NCI-H460 (cell line): Measurements from ENCODE around the gene VPS13D. TPM values are rescaled to one million over a fixed set of nuclear protein-coding genes. Genes with fewer than 3 reads are reported as not detected.
"Not testable (repeated sequence)": the region's sequence is repeated elsewhere in the genome, so short reads cannot be mapped to it uniquely, and the experiment has no call there.

Experiments used
- DNase-seq: peaks from one replicate; pipeline ENCODE4 v3.0.0-alpha.2; 2016; ENCODE audit warnings: low read depth; ENCODE audit errors: extremely low read depth
- total RNA-seq: library from RNA; depleted of rRNA; stranded (reverse); fragments of >200 nt; shearing (Covaris generic); gene quantifications from 2 replicates; pipeline ENCODE4 v1.2.3, GENCODE V29; 2014

Gene VPS13D
- total RNA-seq, 1 experiment from 2014 or later: 13.7 TPM

DNA sequence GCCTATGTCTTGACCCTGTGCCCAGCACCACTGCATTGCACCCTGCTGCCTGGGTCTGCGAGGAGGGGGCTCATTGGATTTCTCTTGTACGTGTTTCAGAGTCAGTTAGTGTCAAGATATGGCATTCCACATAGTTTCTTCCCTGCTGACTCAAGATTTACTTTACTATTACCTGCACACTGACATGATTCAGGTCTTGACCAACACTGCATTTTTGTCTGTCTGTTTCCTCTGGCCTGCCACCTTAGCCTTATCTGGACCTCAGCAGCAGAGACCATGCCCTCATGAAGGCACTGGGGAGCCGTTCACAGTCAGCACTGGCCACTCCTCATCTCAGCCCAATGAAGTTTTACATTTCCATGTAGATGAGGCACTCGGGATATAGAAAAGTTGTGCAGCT is 232.8 kb downstream of the VPS13D start:
- no peak for DNase-seq

DNA sequence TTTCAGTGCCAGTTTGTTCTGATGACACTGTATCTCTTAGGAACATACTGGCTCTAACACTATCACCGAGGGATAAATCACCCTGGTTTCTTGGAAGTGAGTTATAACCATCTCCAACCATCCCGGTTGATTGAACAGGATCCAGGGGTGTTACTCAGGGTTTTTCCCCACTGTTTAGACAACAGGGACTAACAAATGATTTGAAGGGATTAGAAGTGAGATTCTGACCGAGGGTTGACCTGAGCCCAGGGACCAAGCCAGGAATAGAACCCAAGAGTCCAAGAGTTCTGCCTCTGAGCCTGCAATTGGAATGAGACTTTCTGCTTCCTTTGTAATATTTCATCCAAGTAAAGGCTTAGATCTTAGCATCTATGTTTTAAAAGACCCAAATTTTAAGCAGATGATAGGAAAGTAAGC is 234.2 kb downstream of the VPS13D start:
- DNase-seq: no peak

DNA sequence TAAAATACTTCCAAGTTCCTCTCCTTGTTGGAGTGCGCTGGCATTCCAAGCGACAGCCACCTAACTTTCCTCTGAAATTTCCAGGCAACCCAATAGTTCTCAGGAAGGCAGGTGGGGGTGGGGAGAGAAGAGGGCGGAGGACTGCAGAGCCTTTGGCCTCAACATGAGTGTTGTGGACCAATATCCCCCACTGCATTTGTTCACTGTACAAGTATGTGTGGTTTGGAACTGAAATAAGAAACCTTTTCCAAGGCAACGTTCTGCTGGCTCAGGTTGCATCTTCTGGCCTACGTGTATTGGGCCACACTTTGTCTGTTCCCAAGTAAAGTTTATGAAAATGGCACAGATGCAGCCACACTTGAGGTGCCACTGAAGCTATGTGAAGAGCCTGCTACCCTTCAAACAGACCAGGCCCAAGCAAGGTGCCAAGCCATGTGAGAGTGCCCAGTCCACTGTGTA is 234.8 kb downstream of the VPS13D start:
- no peak for DNase-seq

DNA sequence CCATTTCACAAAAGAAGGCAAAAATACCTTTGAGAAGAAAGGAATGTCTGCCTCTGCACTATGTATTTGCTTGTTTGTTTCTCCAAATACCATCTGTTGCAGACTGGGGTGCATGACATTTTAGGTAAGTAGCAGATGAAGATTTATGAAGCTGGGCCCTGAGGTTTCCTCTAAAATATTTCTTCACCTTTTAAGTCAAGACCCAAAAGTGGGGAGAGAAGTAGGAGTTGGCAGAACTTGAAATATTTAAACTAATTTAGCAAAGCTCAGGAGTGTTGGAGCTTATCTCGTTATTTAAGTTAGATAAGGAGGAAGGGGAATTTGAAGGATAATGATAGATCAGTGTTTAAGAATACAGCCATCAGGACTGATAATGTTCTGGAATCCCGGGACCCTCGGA is 235.3 kb downstream of the VPS13D start:
- no peak for DNase-seq

DNA sequence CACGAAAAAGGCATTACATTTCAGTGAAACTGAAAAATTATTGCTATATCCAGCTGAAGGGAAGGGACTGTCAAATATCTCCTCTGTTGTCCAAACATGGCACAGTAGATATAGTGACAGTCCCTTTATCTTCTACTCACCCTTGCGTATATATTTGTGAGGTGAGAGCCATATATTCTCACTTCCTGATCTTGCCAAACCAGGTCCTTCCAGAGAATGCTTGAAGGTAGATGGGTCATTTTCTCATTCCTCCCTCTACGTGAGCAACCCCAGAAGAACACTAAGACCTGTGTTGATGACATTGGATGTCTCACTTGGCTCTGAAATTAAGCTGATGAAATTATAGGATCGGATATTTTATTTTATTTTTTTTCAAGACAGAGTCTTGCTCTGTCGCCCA is 237.0 kb downstream of the VPS13D start:
- no peak for DNase-seq

DNA sequence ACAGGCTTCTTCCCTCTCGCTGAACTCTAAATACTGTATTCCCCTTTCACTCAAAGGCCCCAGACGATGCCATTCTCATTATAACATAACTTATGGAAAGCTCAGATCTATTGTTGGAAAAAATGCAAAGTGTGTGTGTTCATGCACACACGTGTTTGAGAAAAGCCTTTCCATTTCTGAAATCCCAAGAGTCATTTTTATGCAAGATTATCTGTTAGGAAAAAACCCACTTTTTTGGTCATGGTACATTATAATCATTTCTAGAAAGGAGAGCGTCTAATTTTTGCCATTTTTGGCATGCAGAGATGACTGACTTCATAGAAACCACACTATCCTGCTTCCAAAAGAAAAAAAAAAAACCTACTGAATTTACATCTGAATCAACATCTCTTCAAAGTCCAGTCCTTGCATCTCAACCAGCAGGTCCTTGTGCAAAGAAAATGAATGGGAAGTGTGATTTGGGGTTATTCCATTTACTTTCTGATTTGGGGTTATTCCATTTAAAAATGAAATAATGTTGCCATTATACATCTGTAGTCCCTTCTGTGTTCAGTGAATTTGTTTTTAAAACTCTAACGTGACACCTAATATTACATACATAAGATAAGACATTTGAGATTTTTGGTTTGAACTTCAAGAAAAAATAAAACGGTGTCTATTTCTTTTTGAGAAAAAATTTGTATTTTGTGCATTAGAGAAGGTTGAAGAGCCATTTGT is 237.9 kb downstream of the VPS13D start:
- no peak for DNase-seq

- no peak for DNase-seq
These were observed 238.5 kb downstream of the VPS13D start for GRCh38 chr1:12468323-12468722.

DNA sequence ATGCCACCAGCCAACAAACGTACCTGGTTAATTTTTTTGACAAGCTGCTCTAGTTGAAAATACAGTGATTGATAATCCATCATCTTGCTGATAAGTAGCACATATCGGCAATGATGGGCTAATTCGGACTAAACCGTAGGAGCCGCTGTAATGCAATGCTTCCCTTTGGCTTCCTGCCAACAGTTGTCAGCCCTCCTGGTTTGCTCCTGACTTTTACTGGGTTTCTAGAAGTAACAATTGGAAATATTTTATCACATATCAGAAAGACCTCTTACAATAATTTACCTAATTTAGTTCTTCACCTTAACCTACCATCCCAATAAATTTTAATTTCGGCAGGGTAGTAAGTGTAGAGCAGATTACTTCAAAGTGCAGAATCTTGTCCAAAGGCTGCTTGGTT is 239.7 kb downstream of the VPS13D start:
- DNase-seq: no peak

DNA sequence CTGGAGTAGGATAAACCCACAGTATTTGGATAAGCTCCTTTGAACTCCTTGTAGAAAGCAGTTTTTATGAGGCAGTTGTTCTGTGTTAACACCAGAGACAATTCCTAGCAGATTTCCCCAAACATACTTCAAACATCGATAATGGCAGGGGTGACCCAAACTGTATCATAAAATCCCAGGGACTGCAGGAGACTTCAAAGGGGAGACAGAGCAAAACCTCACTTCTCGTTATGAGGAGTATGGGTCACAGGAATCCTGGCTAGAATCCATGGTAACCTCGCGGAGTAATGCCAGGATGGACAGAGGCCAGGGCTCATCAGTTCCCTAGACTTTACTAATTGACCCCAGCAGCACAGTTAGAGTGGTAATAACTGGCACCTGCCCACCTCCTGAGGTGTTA is 240.2 kb downstream of the VPS13D start:
- DNase-seq: no peak

DNA sequence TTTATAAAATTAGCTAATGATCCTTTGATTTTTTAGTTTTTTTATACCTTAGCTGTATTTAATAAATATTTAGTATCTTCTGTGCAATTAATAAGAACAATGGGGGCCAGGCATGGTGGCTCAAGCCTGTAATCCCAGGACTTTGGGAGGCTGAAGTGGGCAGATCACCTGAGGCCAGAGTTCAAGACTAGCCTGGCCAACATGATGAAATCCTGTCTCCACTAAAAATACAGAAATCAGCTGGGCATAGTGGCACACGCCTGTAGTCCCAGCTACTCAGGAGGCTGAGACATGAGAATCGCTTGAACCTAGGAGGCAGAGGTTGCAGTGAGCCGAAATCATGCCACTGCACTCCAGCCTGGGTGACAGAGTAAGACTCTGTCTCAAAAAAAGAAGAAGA is 241.1 kb downstream of the VPS13D start:
- DNase-seq: not testable (repeated sequence)

GRCh38 chr1:12472156-12472797 is 242.4 kb downstream of the VPS13D start:
- no peak for DNase-seq

GRCh38 chr1:12472798-12473551 is 243.1 kb downstream of the VPS13D start:
- no peak for DNase-seq

DNA sequence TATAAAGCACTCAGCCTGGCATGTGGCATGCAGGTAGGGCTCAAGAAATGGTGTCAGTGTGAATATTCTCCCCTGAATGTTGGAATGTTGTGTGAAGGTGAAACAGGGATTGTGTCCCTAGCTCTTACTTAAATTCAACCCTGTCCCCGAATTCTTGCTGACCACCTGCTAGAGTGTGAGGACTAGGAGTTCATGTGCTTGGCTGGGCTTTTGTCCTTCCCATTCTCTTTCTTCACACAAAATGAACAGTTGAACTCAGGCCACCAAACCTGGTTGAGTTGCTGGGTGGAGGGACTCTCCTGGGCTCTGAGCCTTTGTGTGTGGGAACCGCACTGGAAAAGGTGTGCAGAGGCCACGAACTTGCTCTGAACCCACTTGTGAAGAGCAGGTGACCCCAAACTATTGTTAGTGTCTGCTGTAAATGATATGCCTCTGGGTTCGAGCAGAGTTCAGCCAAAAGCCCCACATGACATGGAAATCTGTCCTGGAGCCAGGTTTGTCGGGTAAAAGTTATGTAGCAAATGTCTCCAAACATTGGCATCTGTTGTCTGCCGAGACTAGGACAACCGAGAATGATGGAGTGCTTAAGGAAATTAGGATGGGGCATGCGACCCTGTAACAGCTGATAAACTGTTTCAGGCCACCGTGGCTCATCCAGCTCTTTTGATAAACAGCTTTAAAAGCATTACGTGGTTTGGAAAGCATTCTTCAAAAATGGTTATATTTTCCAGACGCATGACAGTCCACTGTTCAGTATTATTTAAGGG is 243.9 kb downstream of the VPS13D start:
- DNase-seq: no peak

DNA sequence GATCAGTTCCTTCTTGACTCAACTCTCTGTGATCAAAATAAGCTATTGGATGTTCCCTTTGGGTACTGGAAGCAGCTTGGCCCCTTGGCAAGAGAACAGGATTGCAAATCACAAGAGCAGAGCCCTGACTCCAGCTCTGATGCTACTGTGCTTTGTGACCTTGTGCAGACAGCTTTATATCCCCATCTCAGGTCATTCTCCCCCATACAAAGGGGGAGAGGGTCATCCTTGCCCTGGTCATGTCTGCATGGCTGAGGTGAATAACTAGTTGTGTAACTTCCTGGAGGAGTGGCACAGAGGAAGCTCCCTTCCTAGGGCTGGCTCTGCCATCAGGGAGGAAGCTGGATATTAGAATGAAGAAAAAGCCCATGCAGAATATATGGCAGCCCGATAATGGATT is 245.3 kb downstream of the VPS13D start:
- no peak for DNase-seq

DNA sequence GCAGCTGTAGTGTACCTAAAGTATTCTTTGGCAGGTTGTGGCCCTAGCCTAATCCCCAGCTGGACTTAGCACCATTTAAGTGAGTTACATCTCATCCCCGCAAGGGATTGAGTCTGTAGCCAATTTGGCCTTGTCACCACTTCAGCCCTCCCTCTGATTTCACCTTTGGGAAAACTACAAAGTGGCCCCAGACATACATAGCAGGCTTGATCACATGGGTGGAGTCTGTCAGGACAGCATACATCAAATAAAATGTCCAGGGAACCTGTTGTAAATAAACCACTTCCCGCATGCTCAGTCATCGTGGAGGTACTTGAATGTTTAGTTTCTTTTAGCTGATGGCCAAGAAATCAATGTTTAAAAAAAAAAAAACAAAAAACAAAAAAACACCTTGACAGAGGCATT is 245.7 kb downstream of the VPS13D start:
- no peak for DNase-seq

DNA sequence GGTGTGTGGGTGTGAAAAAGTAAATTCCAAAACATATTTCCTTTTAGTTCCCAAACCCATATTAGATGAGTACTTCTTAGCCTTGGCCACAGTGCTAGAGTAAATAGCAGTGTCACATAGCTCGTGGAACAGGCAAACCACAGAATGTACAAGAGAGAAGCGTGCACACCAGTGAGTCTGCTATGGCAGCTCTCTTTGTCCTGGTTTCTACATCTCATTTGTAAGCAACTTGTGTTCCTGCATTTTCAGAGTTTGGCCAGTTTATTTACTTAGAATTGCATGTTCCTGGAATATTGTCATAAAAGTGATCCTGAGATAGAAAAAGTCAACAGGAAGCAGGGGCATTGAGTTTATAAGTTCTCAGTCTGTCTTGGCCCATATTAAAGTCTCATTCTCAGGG is 246.1 kb downstream of the VPS13D start:
- DNase-seq: no peak

DNA sequence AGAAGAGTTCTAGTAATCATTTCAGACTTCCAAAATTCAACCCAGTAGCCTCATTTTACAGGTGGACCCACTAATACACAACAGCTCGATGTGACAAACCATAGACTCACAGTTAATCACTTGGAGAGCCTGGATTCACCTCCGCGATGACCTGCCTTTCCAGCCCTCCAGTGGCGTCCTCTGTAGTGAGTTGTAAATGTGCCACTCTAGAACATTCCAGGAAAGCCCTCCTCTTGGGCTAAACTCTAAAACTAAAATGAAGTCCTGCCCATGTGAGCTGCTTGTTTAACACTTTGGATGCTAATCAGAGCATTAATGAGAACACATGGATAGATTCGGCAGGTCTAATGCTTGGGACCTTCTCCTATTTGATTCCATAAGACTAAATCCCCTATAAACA is 247.5 kb downstream of the VPS13D start:
- DNase-seq: no peak

- DNase-seq: peak; percentile 65
These were observed 248.2 kb downstream of the VPS13D start for GRCh38 chr1:12477936-12478611.

GRCh38 chr1:12478612-12478985 is 248.8 kb downstream of the VPS13D start:
- DNase-seq: no peak

- no peak for DNase-seq
These were observed 249.5 kb downstream of the VPS13D start for GRCh38 chr1:12479311-12479710.
